K562 (cell line): ENCODE data around the gene LOXL3. TPM values are rescaled to one million over a fixed set of nuclear protein-coding genes. Genes with fewer than 3 reads are reported as not detected.
A peak's percentile ranks its signal among the peaks of the same experiment; 100 is the strongest.

Experiments used
- ATAC-seq: fragments of 200-7000 bp; cut with Tn5 transposase; 3 replicates; pipeline ENCODE4 v1.9.1; 2020; ENCODE audit warnings: moderate library complexity
- BruUV-seq: library from RNA; stranded (reverse); fragments of 400-500 nt; replicated peaks from 2 replicates; lab custom pipeline; 2021; lab: Mats Ljungman, UMichigan
- CTCF ChIA-PET: fragments of 300-600 bp; formaldehyde crosslinking; extraction: SDS; loops from one replicate; lab custom pipeline; 2021; ENCODE audit warnings: low intra/inter-chr PET ratio; lab: Yijun Ruan, JAX
- POLR2A ChIA-PET: fragments of 300-600, 350-650 bp; sonication (Branson Sonifier 250); formaldehyde crosslinking; extraction: SDS; loops from one replicate; lab custom pipeline; 2021; ENCODE audit warnings: antibody characterized with exemption, inconsistent platforms; lab: Yijun Ruan, JAX
- DNase-seq, 4 experiments: peaks; one replicate each; pipeline versions ENCODE4 v3.0.0 to v3.0.0-alpha.2; 2011 to 2018; ENCODE audit warnings: low spot score in 3 of 4, mixed read lengths in 3 of 4; ENCODE audit errors: extremely low read depth in 1 of 4
- FAIRE-seq: peaks from 2 replicates; lab custom pipeline; 2011; peaks lifted over from hg19 to GRCh38; lab: Jason Lieb, UNC
- H2AFZ ChIP-seq: 2 replicates; pipeline ENCODE4 v1.6.0; 2011; ENCODE audit warnings: low read depth, low read length, control low read depth, inconsistent platforms
- H3K27ac ChIP-seq: fragments of 200-600 bp; 3 replicates; pipeline ENCODE4 v1.8.0; 2011; ENCODE audit warnings: low read depth, mild to moderate bottlenecking, control low read depth, inconsistent platforms, low read length, moderate library complexity, mixed read lengths; ENCODE audit errors: extremely low read depth
- H3K27me3 ChIP-seq, 2 experiments: fragments of 300-600 bp in 1 of 2; 2 replicates in 1 of 2; 3 replicates in 1 of 2; pipeline versions ENCODE4 v1.6.0 to v1.8.0; 2011; ENCODE audit warnings: inconsistent platforms in 2 of 2, low read length in 2 of 2, mild to moderate bottlenecking in 1 of 2, mixed read lengths in 1 of 2, moderate library complexity in 1 of 2; ENCODE audit not compliant: control insufficient read depth in 2 of 2, insufficient read depth in 2 of 2
- H3K36me3 ChIP-seq: fragments of 300-600 bp; 3 replicates; pipeline ENCODE4 v1.8.0; 2011; ENCODE audit warnings: mild to moderate bottlenecking, low read length, inconsistent platforms; ENCODE audit not compliant: control insufficient read depth, insufficient read depth
- H3K4me1 ChIP-seq, 2 experiments: fragments of 200-600 bp in 1 of 2; replicated peaks in 1 of 2; 2 replicates in 1 of 2; 3 replicates in 1 of 2; pipeline versions ENCODE4 v1.5.1 to v1.8.0; 2011; ENCODE audit warnings: inconsistent platforms in 2 of 2, low read length in 2 of 2, mild to moderate bottlenecking in 1 of 2, mixed read lengths in 1 of 2, moderate library complexity in 1 of 2; ENCODE audit not compliant: control insufficient read depth in 2 of 2, insufficient read depth in 2 of 2
- H3K4me2 ChIP-seq: 2 replicates; pipeline ENCODE4 v1.6.1; 2011; ENCODE audit warnings: low read length, control low read depth, inconsistent platforms, mixed read lengths; ENCODE audit not compliant: insufficient read depth
- H3K4me3 ChIP-seq: fragments of 200-600 bp; sonication (generic), shearing (Covaris generic); 2 replicates; pipeline ENCODE4 v1.5.1; 2016; ENCODE audit warnings: control low read depth, inconsistent platforms
- H3K79me2 ChIP-seq: fragments of 200-600 bp; 3 replicates; pipeline ENCODE4 v1.8.0; 2011; ENCODE audit warnings: low read length, inconsistent platforms; ENCODE audit not compliant: control insufficient read depth, insufficient read depth
- H3K9ac ChIP-seq, 2 experiments: 2 replicates each; pipeline versions ENCODE4 v1.6.0 to v1.6.1; 2011; ENCODE audit warnings: low read depth in 2 of 2, low read length in 2 of 2, control low read depth in 1 of 2, inconsistent platforms in 1 of 2, mild to moderate bottlenecking in 1 of 2, mixed read lengths in 1 of 2; ENCODE audit not compliant: insufficient read depth in 1 of 2
- H3K9me1 ChIP-seq: one replicate; pipeline ENCODE4 v1.6.0; 2011; ENCODE audit warnings: inconsistent platforms, mild to moderate bottlenecking, low read length, moderate library complexity; ENCODE audit not compliant: control insufficient read depth, insufficient read depth
- H3K9me3 ChIP-seq: replicated peaks from 2 replicates; pipeline ENCODE4 v1.5.1; 2011; ENCODE audit warnings: low read depth, low read length, inconsistent platforms; ENCODE audit not compliant: control insufficient read depth, insufficient read depth
- H4K20me1 ChIP-seq: replicated peaks from 2 replicates; pipeline ENCODE4 v1.6.1; 2011; ENCODE audit warnings: low read length, inconsistent platforms, mixed read lengths; ENCODE audit not compliant: control insufficient read depth, insufficient read depth
- GABPA ChIP-seq: fragments of 200-800 bp; sonication (Bioruptor generic); conservative IDR thresholded peaks from 2 replicates; pipeline ENCODE4 v1.6.1; 2016; ENCODE audit warnings: low read depth, missing genetic modification characterization, missing compliant biosample characterization
- NR2C1 ChIP-seq, 2 experiments: fragments of 450-650 bp; IDR thresholded peaks; 2 replicates each; pipeline ENCODE4 v1.6.1; 2017; ENCODE audit warnings: mild to moderate bottlenecking in 2 of 2, antibody characterized with exemption in 1 of 2, inconsistent platforms in 1 of 2, missing compliant biosample characterization in 1 of 2, missing genetic modification characterization in 1 of 2
- STAG1 ChIP-seq: sonication (generic); formaldehyde crosslinking; IDR thresholded peaks from 2 replicates; pipeline ENCODE4 v1.5.0; 2020; ENCODE audit warnings: missing genetic modification reagents, borderline replicate concordance
- ZNF780A ChIP-seq: fragments of 250-450 bp; sonication (Bioruptor Pico); IDR thresholded peaks from 2 replicates; pipeline ENCODE4 v1.5.0; 2021; ENCODE audit warnings: mild to moderate bottlenecking
- WGBS: fragments of 100-300 bp; shearing (Covaris generic); methylation state at CpG from one replicate; pipeline ENCODE4 v1.1.6; 2016; ENCODE audit warnings: low coverage, mixed read lengths; ENCODE audit not compliant: insufficient coverage; ENCODE audit errors: missing lambda C conversion rate; 5-methylcytosine and 5-hydroxymethylcytosine counted together
- in situ Hi-C: fragments of 300-500 bp; cut with MboI; formaldehyde crosslinking; loops from 4 replicates; pipeline ENCODE4 v1.15.0; 2018; ENCODE audit warnings: inconsistent platforms, mixed read lengths
- intact Hi-C: fragments of 100-400 bp; cut with micrococcal nuclease; formaldehyde crosslinking; loops from 2 replicates; pipeline ENCODE4 v1.14.2; 2022
- polyA plus RNA-seq, 8 experiments: library from polyadenylated mRNA; depleted of rRNA in 4 of 8; stranded (reverse) in 5 of 8; unstranded in 3 of 8; fragments of >200 nt; fragmentation: Nextera tagmentation in 2 of 8; fragmentation: Illumina TruSeq in 1 of 8; extraction: Ambion mirVana in 2 of 8; extraction: Trizol in 1 of 8; gene quantifications; 2 replicates each; pipeline versions ENCODE4 v1.2.1 to v1.2.3, GENCODE V29; 2011 to 2014; ENCODE audit warnings: inconsistent platforms in 1 of 8, missing spikeins in 1 of 8
- total RNA-seq, 7 experiments: library from RNA; depleted of rRNA in 6 of 7; stranded (reverse); fragments of >200 nt in 6 of 7; fragmentation: Illumina TruSeq in 2 of 7; extraction: Trizol in 2 of 7; gene quantifications; 2 replicates each; pipeline versions ENCODE4 v1.2.1 to v1.2.3, GENCODE V29; 2011 to 2021; ENCODE audit warnings: low replicate concordance in 1 of 7

Gene LOXL3
- total and polyA plus RNA-seq, 9 of the 15 experiments (the other 6 are each of a cell fraction or from before 2014, with no cell fraction given), result 0.22 to 0.99 (median 0.31) TPM

DNA sequence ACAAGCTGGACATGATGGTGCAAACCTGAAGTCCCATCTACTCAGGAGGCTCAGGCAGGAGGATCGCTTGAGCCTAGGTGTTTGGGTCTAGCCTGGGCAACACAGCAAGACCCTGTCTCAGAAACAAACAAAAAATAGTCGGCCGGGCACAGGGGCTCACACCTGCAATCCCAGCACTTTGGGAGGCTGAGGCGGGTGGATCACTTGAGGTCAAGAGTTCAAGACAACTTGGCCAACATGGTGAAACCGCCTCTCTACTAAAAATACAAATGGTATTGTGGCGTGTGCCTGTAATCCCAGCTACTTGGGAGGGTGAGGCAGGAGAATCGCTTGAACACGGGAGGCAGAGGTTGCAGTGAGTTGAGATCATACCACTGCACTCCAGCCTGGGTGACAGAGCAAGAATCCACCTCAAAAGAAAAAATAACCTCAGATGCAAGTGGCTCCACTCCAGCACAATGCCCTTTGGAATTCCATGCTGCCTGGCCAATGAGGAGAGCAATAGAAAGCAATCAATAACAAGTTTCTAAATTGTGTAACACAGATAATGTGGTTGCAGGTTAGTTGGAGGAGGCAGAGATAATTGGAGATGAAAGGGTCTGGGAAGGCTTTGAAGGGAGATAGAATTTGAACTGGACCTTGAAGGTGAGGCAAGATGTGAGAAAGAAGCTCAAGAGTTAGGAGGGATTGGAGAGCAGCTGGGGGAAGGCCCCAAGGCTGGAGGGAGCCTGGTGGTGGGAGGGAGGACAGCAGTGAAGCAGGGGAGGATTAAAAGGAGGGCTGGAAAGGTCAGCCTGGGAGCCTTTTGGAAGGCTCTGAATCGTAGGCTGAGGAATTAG is 64.9 kb downstream of the LOXL3 start:
- ChIA-PET CTCF (no interaction called here), POLR2A (interaction anchor here (1.2 to 2.4 kb wide), 3 partner anchors 8 to 15 kb away, joined by 5 to 13 read pairs (median 6); no protein-coding TSS in a partner anchor)
- Histone ChIP-seq H3K4me3 (no peak overlapping the region), H3K27ac (no peak overlapping the region; the same call in 2 of the 3 replicates), H3K36me3 (peaks cover 57% of the 10 kb centered on the region; the same call in 2 of the 3 replicates), H3K79me2 (0 out of 3 replicates have a peak, but pooled peaks cover 3% of the 10 kb centered on the region), H3K9me3 (no peaks in the 10 kb centered on the region), H3K4me2 (no peak overlapping the region), H3K27me3 (no peaks in the 10 kb centered on the region), H3K4me1 (peaks cover 4 to 8% of the 10 kb centered on the region in 2 experiments; a peak in 4 of 5 replicates), H3K9ac (peak overlapping the region in 1 of 2 experiments; percentile 52; a peak in 1 of 4 replicates), H2AFZ (no peak overlapping the region), H4K20me1 (no peaks in the 10 kb centered on the region), H3K9me1 (no peaks in the 10 kb centered on the region)
- FAIRE-seq (no peak), DNase-seq (no peak), ATAC-seq (peak; percentile 71)
- WGBS, result 73% methylated on average over 9 of the region's 9 CpGs
- no TSS peak for BruUV-seq
- TF ChIP-seq ZNF780A (CRISPR knock-in tag), result no peak
- no peak for TF ChIP-seq GABPA (tag)
- TF ChIP-seq STAG1 (CRISPR knock-in tag), result no peak
- TF ChIP-seq NR2C1 (IDR thresholded peaks at IDR 0.05), result no peak
- TF ChIP-seq NR2C1 (tag; IDR thresholded peaks at IDR 0.05), result no peak
- intact Hi-C loops (no loop called here), in situ Hi-C loops (loop anchor here (5.0 kb wide), 1 partner anchor 83 kb away; no protein-coding TSS in a partner anchor)
